ENCODE results near the gene LRMDA.

GRCh38 chr10:75568450-75569130 lies 137.2 kb downstream of the LRMDA start:
- TF ChIP-seq EP300 (IDR thresholded peaks at IDR 0.05; ENCODE audit: borderline replicate concordance) (no peak), EGR1 (IDR thresholded peaks at IDR 0.05) (no peak), RAD21 (IDR thresholded peaks at IDR 0.05; ENCODE audit: low read depth) (no peak), ZBTB7A (IDR thresholded peaks at IDR 0.05; ENCODE audit: low read depth) (no peak), MAX (IDR thresholded peaks at IDR 0.05) (no peak), REST (IDR thresholded peaks at IDR 0.05; ENCODE audit: low read depth) (no peak), TAF1 (IDR thresholded peaks at IDR 0.05; ENCODE audit: low read depth) (no peak)

Measured in Ishikawa (cell line).